ENCODE data around the gene NKAPL. TPM values are rescaled to one million over a fixed set of nuclear protein-coding genes. Genes with fewer than 3 reads are reported as not detected.

NKAPL gene
- total and polyA plus RNA-seq, 2 of the 13 experiments (the other 11 are each of a cell fraction or from before 2014, with no cell fraction given), result not detected

DNA sequence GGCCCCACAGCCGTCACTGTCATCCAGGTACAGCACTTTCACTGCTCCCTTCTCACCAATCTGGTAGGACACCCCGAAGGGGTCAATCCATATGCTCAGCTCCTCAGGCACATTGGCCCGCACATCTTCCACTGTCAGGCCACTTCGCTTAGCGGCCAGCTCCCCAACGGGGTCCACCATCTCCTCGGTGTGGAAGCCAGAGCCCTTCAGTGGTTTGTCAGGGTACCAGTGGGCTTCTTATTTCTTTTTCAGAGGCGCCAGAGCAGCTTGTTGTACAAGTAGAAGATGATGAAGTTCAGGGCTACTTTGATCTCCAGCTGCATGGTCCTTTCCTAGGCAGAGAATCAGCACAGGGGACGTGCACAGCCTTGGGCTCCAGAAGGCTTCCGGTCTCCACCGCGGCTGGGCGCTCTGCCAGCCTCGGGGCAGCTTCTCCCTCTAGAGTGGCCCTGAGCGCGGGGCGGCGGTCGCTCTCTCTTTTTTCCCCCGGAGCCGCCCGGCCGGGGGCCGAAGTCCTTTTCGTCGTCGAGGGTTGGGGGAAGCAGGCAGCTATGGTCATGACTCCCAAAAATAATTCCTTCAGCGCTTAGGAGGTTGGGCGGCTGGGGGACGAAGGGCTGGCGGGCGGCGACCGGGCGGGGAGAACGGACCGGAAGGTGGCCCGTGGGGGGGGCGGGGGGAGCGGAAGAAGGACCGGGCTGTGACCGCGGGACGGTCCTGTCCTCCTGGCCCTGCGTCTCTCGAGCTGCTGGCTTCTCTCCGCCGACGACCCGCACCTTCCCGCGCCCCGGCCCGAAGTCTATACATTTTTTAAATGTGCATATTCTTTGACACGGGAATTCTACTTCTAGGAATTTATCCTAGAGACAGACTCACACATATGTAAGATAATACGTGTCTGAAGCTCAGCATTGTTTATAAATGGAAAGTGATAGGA, 40.5 kb upstream of the NKAPL start (continued):
- TF ChIP-seq, protein P1, sequence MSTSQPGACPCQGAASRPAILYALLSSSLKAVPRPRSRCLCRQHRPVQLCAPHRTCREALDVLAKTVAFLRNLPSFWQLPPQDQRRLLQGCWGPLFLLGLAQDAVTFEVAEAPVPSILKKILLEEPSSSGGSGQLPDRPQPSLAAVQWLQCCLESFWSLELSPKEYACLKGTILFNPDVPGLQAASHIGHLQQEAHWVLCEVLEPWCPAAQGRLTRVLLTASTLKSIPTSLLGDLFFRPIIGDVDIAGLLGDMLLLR (CRISPR knock-in tag; IDR thresholded peaks at IDR 0.05), result peak; percentile 57; the same call in 1 of the 2 replicates
- TF ChIP-seq ZNF367 (CRISPR knock-in tag; IDR thresholded peaks at IDR 0.05; ENCODE audit: borderline replicate concordance) (peak; percentile 74; the same call in 1 of the 2 replicates), HNRNPL (IDR thresholded peaks at IDR 0.05; ENCODE audit: low read depth, low read length) (peak; percentile 73; the same call in 1 of the 2 replicates), NAIF1 (CRISPR knock-in tag; IDR thresholded peaks at IDR 0.05; ENCODE audit: borderline replicate concordance) (no peak), ZNF556 (CRISPR knock-in tag; IDR thresholded peaks at IDR 0.05; ENCODE audit: borderline replicate concordance) (peak; percentile 50; the same call in 1 of the 2 replicates), JUN (CRISPR knock-in tag; IDR thresholded peaks at IDR 0.05) (no peak; the same call in 1 of the 2 replicates), GRHL1 (CRISPR knock-in tag; conservative IDR thresholded peaks at IDR 0.05) (no peak), RXRA (CRISPR knock-in tag; IDR thresholded peaks at IDR 0.05) (peak; percentile 16; the same call in 1 of the 2 replicates), ZNF138 (CRISPR knock-in tag; IDR thresholded peaks at IDR 0.05; ENCODE audit: low read depth) (no peak), ZBTB43 (CRISPR knock-in tag; conservative IDR thresholded peaks at IDR 0.05) (peak; percentile 78; the same call in 1 of the 2 replicates), ZBTB1 (CRISPR knock-in tag; IDR thresholded peaks at IDR 0.05; ENCODE audit: borderline replicate concordance) (no peak), ZNF484 (CRISPR knock-in tag; IDR thresholded peaks at IDR 0.05; ENCODE audit: borderline replicate concordance, low read depth) (no peak), STAT5B (CRISPR knock-in tag; IDR thresholded peaks at IDR 0.05) (0 out of 2 replicates have a peak, but pooled peaks have one; percentile 29), MTA3 (CRISPR knock-in tag; IDR thresholded peaks at IDR 0.05) (no peak)
- TF ChIP-seq, protein P2, sequence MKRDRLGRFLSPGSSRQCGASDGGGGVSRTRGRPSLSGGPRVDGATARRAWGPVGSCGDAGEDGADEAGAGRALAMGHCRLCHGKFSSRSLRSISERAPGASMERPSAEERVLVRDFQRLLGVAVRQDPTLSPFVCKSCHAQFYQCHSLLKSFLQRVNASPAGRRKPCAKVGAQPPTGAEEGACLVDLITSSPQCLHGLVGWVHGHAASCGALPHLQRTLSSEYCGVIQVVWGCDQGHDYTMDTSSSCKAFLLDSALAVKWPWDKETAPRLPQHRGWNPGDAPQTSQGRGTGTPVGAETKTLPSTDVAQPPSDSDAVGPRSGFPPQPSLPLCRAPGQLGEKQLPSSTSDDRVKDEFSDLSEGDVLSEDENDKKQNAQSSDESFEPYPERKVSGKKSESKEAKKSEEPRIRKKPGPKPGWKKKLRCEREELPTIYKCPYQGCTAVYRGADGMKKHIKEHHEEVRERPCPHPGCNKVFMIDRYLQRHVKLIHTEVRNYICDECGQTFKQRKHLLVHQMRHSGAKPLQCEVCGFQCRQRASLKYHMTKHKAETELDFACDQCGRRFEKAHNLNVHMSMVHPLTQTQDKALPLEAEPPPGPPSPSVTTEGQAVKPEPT (CRISPR knock-in tag; IDR thresholded peaks at IDR 0.05; ENCODE audit: low read depth), result no peak; the same call in 1 of the 2 replicates
- TF ChIP-seq, protein P3, sequence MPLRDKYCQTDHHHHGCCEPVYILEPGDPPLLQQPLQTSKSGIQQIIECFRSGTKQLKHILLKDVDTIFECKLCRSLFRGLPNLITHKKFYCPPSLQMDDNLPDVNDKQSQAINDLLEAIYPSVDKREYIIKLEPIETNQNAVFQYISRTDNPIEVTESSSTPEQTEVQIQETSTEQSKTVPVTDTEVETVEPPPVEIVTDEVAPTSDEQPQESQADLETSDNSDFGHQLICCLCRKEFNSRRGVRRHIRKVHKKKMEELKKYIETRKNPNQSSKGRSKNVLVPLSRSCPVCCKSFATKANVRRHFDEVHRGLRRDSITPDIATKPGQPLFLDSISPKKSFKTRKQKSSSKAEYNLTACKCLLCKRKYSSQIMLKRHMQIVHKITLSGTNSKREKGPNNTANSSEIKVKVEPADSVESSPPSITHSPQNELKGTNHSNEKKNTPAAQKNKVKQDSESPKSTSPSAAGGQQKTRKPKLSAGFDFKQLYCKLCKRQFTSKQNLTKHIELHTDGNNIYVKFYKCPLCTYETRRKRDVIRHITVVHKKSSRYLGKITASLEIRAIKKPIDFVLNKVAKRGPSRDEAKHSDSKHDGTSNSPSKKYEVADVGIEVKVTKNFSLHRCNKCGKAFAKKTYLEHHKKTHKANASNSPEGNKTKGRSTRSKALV (CRISPR knock-in tag; IDR thresholded peaks at IDR 0.05), result peak; percentile 56; the same call in 1 of the 2 replicates
- TF ChIP-seq, protein P4, sequence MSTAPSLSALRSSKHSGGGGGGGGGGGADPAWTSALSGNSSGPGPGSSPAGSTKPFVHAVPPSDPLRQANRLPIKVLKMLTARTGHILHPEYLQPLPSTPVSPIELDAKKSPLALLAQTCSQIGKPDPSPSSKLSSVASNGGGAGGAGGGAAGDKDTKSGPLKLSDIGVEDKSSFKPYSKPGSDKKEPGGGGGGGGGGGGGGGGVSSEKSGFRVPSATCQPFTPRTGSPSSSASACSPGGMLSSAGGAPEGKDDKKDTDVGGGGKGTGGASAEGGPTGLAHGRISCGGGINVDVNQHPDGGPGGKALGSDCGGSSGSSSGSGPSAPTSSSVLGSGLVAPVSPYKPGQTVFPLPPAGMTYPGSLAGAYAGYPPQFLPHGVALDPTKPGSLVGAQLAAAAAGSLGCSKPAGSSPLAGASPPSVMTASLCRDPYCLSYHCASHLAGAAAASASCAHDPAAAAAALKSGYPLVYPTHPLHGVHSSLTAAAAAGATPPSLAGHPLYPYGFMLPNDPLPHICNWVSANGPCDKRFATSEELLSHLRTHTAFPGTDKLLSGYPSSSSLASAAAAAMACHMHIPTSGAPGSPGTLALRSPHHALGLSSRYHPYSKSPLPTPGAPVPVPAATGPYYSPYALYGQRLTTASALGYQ (CRISPR knock-in tag; IDR thresholded peaks at IDR 0.05), result peak; percentile 64; the same call in 1 of the 2 replicates

Data from HepG2 (cell line).